HL-60/S4 treated with retinoic acid at 250 ng/mL for 4 days and 3 days (cell line): ENCODE data around the gene EPHX1.

Experiments
- in situ Hi-C: fragments of 300-500 bp; cut with MboI; formaldehyde crosslinking; loops from 2 replicates; pipeline ENCODE4 v1.7.0; 2022; ENCODE audit warnings: low sequenced_read_pairs

Gene EPHX1

DNA sequence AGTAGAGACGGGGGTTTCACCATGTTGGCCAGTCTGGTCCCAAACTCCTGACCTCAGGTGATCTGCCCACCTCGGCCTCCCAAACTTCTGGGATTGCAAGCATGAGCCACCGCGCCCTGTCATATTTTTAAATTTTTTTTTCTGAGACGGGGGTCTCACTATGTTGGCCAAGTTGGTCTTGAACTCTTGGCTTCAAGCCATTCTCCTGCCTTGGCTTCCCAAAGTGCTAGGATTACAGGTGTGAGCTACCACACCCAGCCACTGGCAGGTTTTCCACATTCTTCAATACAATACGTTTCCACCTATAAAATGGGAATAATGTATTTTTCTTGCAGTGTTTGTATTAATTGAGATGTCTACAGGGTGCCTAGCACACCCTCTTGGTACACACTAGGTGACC, 82.4 kb downstream of the EPHX1 start:
- in situ Hi-C loops: no loop called here
